HL-60 (cell line): ENCODE results near the gene NHEJ1.
A peak's percentile ranks its signal among the peaks of the same experiment; 100 is the strongest.

ENCODE experiments used
- DNase-seq, 2 experiments: peaks; one replicate each; pipeline ENCODE4 v3.0.0-alpha.2; 2010 to 2020; ENCODE audit warnings: low read depth in 1 of 2, low spot score in 1 of 2
- H3K27ac ChIP-seq: fragments of 250-450 bp; sonication (Bioruptor Pico); replicated peaks from 2 replicates; pipeline ENCODE4 v1.5.1; 2020; ENCODE audit warnings: mild to moderate bottlenecking, moderate library complexity
- H3K27me3 ChIP-seq: fragments of 250-450 bp; sonication (Bioruptor Pico); 2 replicates; pipeline ENCODE4 v1.5.1; 2021; ENCODE audit warnings: mild to moderate bottlenecking, moderate library complexity; ENCODE audit not compliant: insufficient read depth, poor library complexity, severe bottlenecking
- H3K4me3 ChIP-seq: replicated peaks from 2 replicates; pipeline ENCODE4 v1.5.1; 2011; ENCODE audit warnings: mild to moderate bottlenecking, control low read depth, low read length; ENCODE audit not compliant: insufficient read depth
- CTCF ChIP-seq: IDR thresholded peaks from one replicate; pipeline ENCODE4 v1.5.1; 2011; ENCODE audit warnings: low read length, control low read depth, inconsistent platforms; ENCODE audit not compliant: insufficient read depth
- GABPA ChIP-seq: IDR thresholded peaks from 2 replicates; pipeline ENCODE4 v1.6.1; 2012; ENCODE audit warnings: low read depth
- POLR2AphosphoS5 ChIP-seq: IDR thresholded peaks from 2 replicates; pipeline ENCODE4 v1.6.1; 2012; ENCODE audit warnings: low read depth
- REST ChIP-seq: IDR thresholded peaks from 2 replicates; pipeline ENCODE4 v1.6.1; 2012; ENCODE audit warnings: low read depth; ENCODE audit not compliant: insufficient replicate concordance
- SPI1 ChIP-seq: IDR thresholded peaks from 2 replicates; pipeline ENCODE4 v1.6.1; 2012; ENCODE audit warnings: low read depth, mild to moderate bottlenecking, borderline replicate concordance

Gene NHEJ1

GRCh38 chr2:219158025-219158424 is 2.6 kb downstream of the NHEJ1 start:
- Histone ChIP-seq H3K4me3 (no peak overlapping the region), H3K27me3 (no peaks in the 10 kb centered on the region), H3K27ac (no peak overlapping the region)
- TF ChIP-seq CTCF = no peak
- no peak for TF ChIP-seq REST
- no peak for TF ChIP-seq POLR2AphosphoS5
- TF ChIP-seq SPI1 = no peak
- TF ChIP-seq GABPA = no peak
- DNase-seq = no peak

- Histone ChIP-seq H3K4me3 (no peak overlapping the region), H3K27me3 (no peaks in the 10 kb centered on the region), H3K27ac (no peak overlapping the region)
- DNase-seq = no peak
- TF ChIP-seq CTCF (no peak), GABPA (no peak), REST (no peak), SPI1 (no peak), POLR2AphosphoS5 (no peak)
These were observed 3.2 kb downstream of the NHEJ1 start for GRCh38 chr2:219157396-219157795.

DNA sequence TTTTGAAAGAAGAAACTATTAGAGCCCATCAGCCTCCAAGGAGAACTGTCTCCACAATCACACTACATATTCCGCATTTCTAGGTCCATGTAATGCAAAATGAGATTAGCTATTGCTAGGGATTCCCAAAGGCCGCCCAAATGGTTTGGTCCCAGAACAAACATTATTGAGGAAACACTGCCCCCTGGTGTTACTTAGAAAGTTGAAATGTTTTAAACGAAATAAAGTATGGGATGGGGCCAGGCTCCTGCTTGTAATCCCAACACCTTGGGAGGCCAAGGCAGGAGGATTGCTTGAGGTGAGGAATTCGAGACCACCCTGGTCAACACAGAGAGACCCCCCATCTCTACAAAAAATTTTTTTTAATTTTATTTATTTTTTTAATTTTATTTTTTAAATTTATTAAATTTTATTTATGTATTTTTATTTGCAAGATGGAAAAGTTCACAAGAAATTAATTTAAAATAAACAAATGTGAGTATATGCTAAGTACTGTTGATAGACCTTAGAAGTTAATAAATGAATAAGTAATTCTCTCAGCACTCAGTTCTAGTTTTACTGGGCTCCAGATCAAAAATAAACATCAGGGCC is 5.5 kb downstream of the NHEJ1 start:
- peak in 1 of 2 experiments; percentile 59 for DNase-seq
- TF ChIP-seq REST = no peak
- no peak for TF ChIP-seq GABPA
- TF ChIP-seq SPI1 = no peak
- TF ChIP-seq CTCF = no peak
- TF ChIP-seq POLR2AphosphoS5 = no peak
- Histone ChIP-seq H3K27me3 (no peaks in the 10 kb centered on the region), H3K4me3 (no peak overlapping the region), H3K27ac (no peak overlapping the region)
